Measurements from ENCODE around the gene CSNK1G2. TPM values are rescaled to one million over a fixed set of nuclear protein-coding genes. Genes with fewer than 3 reads are reported as not detected.
A peak's percentile ranks its signal among the peaks of the same experiment; 100 is the strongest.

The CSNK1G2 gene
- total and polyA plus RNA-seq, 9 donors: 32.2 to 46.2 (median 41.7) TPM

DNA sequence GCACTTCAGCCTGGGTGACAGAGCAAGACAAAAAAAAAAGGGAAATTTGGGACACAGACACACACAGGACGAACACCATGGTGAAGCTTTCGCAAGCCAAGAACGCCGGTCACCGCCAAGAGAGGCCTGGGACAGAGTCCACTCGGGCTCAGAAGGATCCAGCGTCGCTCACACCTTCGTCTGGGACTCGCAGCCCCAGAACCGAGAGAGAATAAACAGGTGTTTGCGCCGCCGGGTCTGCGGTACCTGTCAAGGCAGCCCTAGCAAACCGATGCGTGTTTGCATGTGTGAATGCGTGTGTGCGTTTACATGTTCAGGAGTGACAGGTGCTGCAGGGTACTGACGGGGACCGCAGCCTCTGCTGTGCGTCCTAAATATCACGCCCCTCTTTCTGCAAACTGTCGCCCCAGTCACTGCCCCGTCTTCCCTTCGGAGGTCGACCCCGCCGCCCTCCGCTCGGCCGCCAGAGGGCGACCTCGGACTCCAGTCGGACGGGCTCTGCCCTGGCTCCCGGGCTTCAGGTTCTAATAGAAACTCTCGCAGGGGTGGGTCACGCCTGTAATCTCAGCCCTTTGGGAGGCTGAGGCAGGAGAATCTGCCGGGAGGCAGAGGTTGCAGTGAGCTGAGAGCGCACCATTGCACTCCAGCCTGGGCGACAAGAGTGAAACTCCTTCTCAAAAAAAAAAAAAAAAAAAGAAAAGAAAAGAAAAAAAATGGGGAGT, 11.8 kb upstream of the CSNK1G2 start:
- WGBS (ENCODE audit: insufficient coverage): 16% methylated on average over 31 of the region's 42 CpGs
- peaks cover 7% of the 10 kb centered on the region for H3K27me3 ChIP-seq (ENCODE audit: control insufficient read depth, insufficient read depth, low read length)
- no peak overlapping the region for H3K27ac ChIP-seq (ENCODE audit: low read length)
- no peaks in the 10 kb centered on the region for H3K9me3 ChIP-seq (replicated peaks; ENCODE audit: control insufficient read depth, low read depth, low read length)
- peaks cover 9% of the 10 kb centered on the region for H3K36me3 ChIP-seq (ENCODE audit: control insufficient read depth, insufficient read depth, low read length)
- peaks cover 11% of the 10 kb centered on the region for H3K4me1 ChIP-seq (ENCODE audit: control insufficient read depth, insufficient read depth, low read length)
- peak overlapping the region; percentile 35 for H3K4me3 ChIP-seq (ENCODE audit: low read length)
- DNase-seq: peak; percentile 76

DNA sequence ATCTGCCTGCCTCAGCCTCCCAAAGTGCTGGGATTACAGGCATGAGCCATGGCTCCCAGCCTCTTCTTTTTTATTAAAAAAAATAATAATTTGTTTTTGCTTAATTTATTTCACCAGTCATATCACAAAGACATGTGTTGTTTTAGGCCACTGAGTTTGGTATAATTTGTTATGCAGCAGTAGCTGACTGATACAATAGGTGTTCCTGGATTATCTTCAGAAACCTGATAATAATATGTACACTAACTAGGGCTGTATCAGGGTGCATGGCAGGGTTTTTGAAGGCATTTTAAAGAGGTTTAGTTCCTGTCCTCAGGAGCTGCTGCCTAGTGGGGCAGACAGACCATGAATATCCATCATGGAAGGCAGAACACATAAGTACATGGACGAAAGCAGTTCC, 9.5 kb upstream of the CSNK1G2 start:
- Histone ChIP-seq H3K4me1 (ENCODE audit: control insufficient read depth, insufficient read depth, low read length) (peaks cover 22% of the 10 kb centered on the region), H3K27me3 (ENCODE audit: control insufficient read depth, insufficient read depth, low read length) (peaks cover 7% of the 10 kb centered on the region), H3K36me3 (ENCODE audit: control insufficient read depth, insufficient read depth, low read length) (no peaks in the 10 kb centered on the region), H3K9me3 (replicated peaks; ENCODE audit: control insufficient read depth, low read depth, low read length) (no peaks in the 10 kb centered on the region), H3K4me3 (ENCODE audit: low read length) (no peak overlapping the region), H3K27ac (ENCODE audit: low read length) (no peak overlapping the region)
- WGBS (ENCODE audit: insufficient coverage): 88% methylated on average over 1 of the region's 1 CpG
- DNase-seq: no peak

DNA sequence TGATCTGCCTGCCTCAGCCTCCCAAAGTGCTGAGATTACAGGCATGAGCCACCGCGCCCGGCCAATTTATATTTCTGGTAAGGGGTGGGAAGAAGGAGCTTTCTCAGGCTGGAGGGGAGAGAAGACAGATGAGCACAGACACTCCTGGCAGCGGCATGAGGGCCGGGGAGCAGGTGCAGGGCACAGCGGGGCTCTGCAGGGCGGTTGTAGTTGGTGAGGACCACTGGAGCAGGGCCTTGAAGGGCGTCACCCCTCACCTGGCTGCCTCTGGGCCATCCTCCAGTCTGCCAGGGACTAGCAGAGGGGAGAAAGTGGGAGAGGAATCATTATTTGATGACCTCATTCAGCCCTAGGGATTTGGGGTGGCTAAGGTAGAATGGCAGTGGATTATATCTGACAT, 8.6 kb upstream of the CSNK1G2 start:
- Histone ChIP-seq H3K27me3 (ENCODE audit: control insufficient read depth, insufficient read depth, low read length) (peaks cover 7% of the 10 kb centered on the region), H3K9me3 (replicated peaks; ENCODE audit: control insufficient read depth, low read depth, low read length) (no peaks in the 10 kb centered on the region), H3K4me3 (ENCODE audit: low read length) (no peak overlapping the region), H3K27ac (ENCODE audit: low read length) (no peak overlapping the region), H3K36me3 (ENCODE audit: control insufficient read depth, insufficient read depth, low read length) (no peaks in the 10 kb centered on the region), H3K4me1 (ENCODE audit: control insufficient read depth, insufficient read depth, low read length) (peaks cover 25% of the 10 kb centered on the region)
- no peak for DNase-seq
- WGBS (ENCODE audit: insufficient coverage): 79% methylated on average over 5 of the region's 8 CpGs

DNA sequence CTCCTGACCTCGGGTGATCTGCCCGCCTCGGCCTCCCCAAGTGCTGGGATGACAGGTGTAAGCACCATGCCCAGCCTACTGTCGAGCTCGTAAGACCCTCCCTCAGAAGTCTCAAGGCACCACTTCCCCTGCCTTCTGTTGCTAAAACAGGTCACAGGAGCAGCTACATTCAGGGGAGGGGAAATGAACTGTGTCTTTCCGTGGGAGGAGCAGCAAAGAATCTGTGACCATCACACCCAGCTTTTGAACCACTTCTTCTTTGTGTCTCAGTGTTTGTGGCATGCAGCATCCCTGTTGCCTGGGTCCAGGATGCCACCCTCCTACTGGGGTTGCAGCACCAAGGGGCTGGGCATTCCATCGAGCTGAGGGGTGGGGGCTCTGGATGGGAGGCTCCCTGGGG, 7.7 kb upstream of the CSNK1G2 start:
- no peak overlapping the region for H3K4me3 ChIP-seq (ENCODE audit: low read length)
- peaks cover 25% of the 10 kb centered on the region for H3K4me1 ChIP-seq (ENCODE audit: control insufficient read depth, insufficient read depth, low read length)
- H3K27ac ChIP-seq (ENCODE audit: low read length): no peak overlapping the region
- H3K27me3 ChIP-seq (ENCODE audit: control insufficient read depth, insufficient read depth, low read length): peaks cover 7% of the 10 kb centered on the region
- H3K36me3 ChIP-seq (ENCODE audit: control insufficient read depth, insufficient read depth, low read length): no peaks in the 10 kb centered on the region
- 68% methylated on average over 5 of the region's 7 CpGs for WGBS (ENCODE audit: insufficient coverage)
- no peak for DNase-seq
- H3K9me3 ChIP-seq (replicated peaks; ENCODE audit: control insufficient read depth, low read depth, low read length): no peaks in the 10 kb centered on the region

DNA sequence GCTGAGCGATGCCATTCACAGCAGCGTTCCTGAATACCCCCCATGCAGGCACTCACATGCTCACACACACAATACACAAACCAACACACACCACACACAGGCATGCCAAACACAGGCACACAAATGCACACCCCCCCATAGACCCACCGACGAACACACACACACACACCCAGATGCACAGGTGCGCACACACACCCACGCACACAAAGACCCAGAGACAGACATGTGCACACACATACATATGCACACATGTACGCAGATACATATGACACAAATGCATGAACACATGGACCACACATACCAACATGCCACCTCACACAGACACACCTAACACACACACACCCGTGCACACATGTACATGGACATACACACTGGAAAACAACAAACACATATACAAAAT, 7.0 kb upstream of the CSNK1G2 start:
- Histone ChIP-seq H3K4me1 (ENCODE audit: control insufficient read depth, insufficient read depth, low read length) (peaks cover 25% of the 10 kb centered on the region), H3K27ac (ENCODE audit: low read length) (no peak overlapping the region), H3K36me3 (ENCODE audit: control insufficient read depth, insufficient read depth, low read length) (no peaks in the 10 kb centered on the region), H3K4me3 (ENCODE audit: low read length) (no peak overlapping the region), H3K9me3 (replicated peaks; ENCODE audit: control insufficient read depth, low read depth, low read length) (no peaks in the 10 kb centered on the region), H3K27me3 (ENCODE audit: control insufficient read depth, insufficient read depth, low read length) (peaks cover 7% of the 10 kb centered on the region)
- no peak for DNase-seq
- 89% methylated on average over 8 of the region's 8 CpGs for WGBS (ENCODE audit: insufficient coverage)

DNA sequence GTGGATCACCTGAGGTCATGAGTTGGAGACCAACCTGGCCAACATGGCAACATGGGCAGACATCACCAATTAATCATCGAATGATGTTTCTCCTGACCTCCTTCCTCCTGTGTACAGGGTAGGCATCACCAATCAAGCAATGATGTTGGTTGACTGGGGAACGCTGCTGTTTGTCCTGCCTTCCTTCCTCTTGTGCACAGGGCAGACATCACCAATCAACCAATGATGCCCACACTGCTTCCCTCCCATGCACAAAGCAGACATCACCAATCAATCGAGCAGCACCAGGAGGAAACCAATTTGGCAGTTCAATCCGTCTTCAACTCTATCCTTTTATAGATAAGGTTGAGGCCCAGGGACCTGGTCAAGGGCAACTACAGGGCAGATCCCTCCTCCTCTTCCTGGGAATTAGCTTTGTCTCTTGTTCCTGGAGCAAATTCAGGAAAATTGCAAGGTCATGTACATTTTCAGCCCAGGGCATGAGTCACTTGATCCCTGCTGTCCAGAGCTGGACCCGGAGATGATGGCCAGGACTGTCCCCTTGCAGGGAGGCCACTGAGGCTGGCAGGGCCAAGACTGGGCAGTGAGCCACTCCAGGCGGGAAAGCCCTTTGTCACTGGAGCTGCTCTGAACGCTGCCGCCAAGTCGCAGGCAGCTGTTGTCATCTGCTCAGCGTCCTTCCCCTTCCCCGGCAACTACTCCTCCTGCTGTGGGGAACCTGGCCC, 5.3 kb upstream of the CSNK1G2 start:
- Histone ChIP-seq H3K36me3 (ENCODE audit: control insufficient read depth, insufficient read depth, low read length) (no peaks in the 10 kb centered on the region), H3K27me3 (ENCODE audit: control insufficient read depth, insufficient read depth, low read length) (no peaks in the 10 kb centered on the region), H3K4me3 (ENCODE audit: low read length) (no peak overlapping the region), H3K27ac (ENCODE audit: low read length) (peak overlapping the region; percentile 85), H3K9me3 (replicated peaks; ENCODE audit: control insufficient read depth, low read depth, low read length) (no peaks in the 10 kb centered on the region), H3K4me1 (ENCODE audit: control insufficient read depth, insufficient read depth, low read length) (peaks cover 24% of the 10 kb centered on the region)
- peak; percentile 73 for DNase-seq
- WGBS (ENCODE audit: insufficient coverage): 50% methylated on average over 8 of the region's 11 CpGs

DNA sequence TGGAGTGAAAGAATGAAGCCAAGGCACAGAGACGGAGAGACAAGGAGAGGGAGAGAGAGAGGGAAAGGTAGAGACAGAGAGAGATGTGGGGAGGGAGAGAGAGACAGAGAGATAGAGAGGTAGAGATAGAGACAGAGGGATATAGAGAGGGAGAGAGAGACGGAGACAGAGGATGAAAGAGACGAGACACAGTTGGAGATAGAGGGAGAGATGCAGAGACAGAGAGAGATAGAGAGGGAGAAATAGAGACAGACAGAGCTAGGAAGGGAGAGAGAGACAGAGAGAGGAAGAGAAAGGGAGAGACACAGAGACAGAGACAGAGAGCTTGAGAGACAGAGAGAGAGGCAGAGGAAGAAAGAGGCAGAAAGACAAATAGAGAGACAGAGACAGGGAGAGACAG, 4.5 kb upstream of the CSNK1G2 start:
- WGBS (ENCODE audit: insufficient coverage): 87% methylated on average over 3 of the region's 3 CpGs
- H3K9me3 ChIP-seq (replicated peaks; ENCODE audit: control insufficient read depth, low read depth, low read length): no peaks in the 10 kb centered on the region
- DNase-seq: no peak
- no peaks in the 10 kb centered on the region for H3K27me3 ChIP-seq (ENCODE audit: control insufficient read depth, insufficient read depth, low read length)
- peak overlapping the region; percentile 85 for H3K27ac ChIP-seq (ENCODE audit: low read length)
- H3K4me1 ChIP-seq (ENCODE audit: control insufficient read depth, insufficient read depth, low read length): peaks cover 24% of the 10 kb centered on the region
- no peak overlapping the region for H3K4me3 ChIP-seq (ENCODE audit: low read length)
- no peaks in the 10 kb centered on the region for H3K36me3 ChIP-seq (ENCODE audit: control insufficient read depth, insufficient read depth, low read length)

DNA sequence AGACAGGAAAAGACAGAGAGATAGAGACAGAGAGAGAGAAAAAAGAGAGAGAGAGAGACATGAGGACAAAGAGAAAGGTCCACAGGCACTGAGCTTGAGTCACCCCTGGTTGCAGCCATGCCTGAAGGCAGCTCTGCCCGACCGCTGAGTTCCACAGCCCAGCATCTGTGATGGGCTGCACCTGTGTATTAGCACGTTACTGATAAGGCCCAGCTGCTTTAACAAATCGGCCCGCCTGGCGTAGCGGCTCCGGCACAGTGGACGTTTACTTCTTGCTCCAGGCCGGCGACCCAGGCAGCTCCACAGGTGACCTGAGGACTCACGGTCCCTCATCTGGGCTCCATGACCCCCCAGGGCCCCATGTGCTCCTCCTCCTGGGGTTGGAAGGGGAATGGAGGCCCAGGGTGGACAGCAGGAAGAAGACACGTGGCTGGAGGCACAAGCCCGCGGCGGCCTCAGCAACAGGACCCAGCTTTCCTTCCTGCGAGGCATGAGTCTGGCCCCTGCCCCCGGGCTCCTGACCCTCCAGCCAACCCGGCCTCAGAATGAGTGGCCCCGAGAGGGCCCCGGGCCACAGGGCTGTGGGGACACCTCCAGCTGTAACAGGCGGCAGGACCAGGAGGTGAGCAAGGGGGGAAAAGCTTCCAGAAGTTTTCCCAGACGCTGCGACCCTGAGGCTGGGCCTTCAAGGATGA, 3.9 kb upstream of the CSNK1G2 start:
- Histone ChIP-seq H3K27ac (ENCODE audit: low read length) (peak overlapping the region; percentile 85), H3K4me3 (ENCODE audit: low read length) (no peak overlapping the region), H3K9me3 (replicated peaks; ENCODE audit: control insufficient read depth, low read depth, low read length) (no peaks in the 10 kb centered on the region), H3K36me3 (ENCODE audit: control insufficient read depth, insufficient read depth, low read length) (no peaks in the 10 kb centered on the region), H3K4me1 (ENCODE audit: control insufficient read depth, insufficient read depth, low read length) (peaks cover 25% of the 10 kb centered on the region), H3K27me3 (ENCODE audit: control insufficient read depth, insufficient read depth, low read length) (no peaks in the 10 kb centered on the region)
- DNase-seq: no peak
- 84% methylated on average over 21 of the region's 24 CpGs for WGBS (ENCODE audit: insufficient coverage)

DNA sequence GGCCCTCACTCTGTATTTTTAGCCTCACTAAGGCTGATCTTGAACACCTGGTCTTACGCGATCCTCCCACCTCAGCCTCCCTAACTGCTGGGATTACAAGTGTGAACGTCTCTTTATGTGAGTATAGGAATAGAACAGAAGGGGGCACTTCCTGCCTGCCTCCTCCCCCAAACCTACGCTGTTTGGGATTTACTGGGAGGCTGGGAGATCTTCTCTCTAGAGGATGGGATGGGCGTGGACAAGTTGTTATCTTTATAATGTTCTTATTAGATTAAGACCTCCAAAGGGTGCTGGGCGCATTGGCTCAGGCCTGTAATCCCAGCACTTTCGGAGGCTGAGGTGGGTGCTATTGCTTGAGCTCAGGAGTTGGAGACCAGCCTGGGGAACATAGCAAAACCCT, 2.9 kb upstream of the CSNK1G2 start:
- no peaks in the 10 kb centered on the region for H3K36me3 ChIP-seq (ENCODE audit: control insufficient read depth, insufficient read depth, low read length)
- H3K27me3 ChIP-seq (ENCODE audit: control insufficient read depth, insufficient read depth, low read length): no peaks in the 10 kb centered on the region
- H3K4me3 ChIP-seq (ENCODE audit: low read length): no peak overlapping the region
- H3K4me1 ChIP-seq (ENCODE audit: control insufficient read depth, insufficient read depth, low read length): peaks cover 35% of the 10 kb centered on the region
- no peak overlapping the region for H3K27ac ChIP-seq (ENCODE audit: low read length)
- no peak for DNase-seq
- no peaks in the 10 kb centered on the region for H3K9me3 ChIP-seq (replicated peaks; ENCODE audit: control insufficient read depth, low read depth, low read length)
- WGBS (ENCODE audit: insufficient coverage): 90% methylated on average over 2 of the region's 7 CpGs

Measured in muscle of leg (tissue), 11 donors.